Measurements from ENCODE around the gene RTP4. TPM values are rescaled to one million over a fixed set of nuclear protein-coding genes. Genes with fewer than 3 reads are reported as not detected.

The RTP4 gene, protein sequence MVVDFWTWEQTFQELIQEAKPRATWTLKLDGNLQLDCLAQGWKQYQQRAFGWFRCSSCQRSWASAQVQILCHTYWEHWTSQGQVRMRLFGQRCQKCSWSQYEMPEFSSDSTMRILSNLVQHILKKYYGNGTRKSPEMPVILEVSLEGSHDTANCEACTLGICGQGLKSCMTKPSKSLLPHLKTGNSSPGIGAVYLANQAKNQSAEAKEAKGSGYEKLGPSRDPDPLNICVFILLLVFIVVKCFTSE
- total RNA-seq, result 0.29 and 0.40 TPM in 2 replicates

DNA sequence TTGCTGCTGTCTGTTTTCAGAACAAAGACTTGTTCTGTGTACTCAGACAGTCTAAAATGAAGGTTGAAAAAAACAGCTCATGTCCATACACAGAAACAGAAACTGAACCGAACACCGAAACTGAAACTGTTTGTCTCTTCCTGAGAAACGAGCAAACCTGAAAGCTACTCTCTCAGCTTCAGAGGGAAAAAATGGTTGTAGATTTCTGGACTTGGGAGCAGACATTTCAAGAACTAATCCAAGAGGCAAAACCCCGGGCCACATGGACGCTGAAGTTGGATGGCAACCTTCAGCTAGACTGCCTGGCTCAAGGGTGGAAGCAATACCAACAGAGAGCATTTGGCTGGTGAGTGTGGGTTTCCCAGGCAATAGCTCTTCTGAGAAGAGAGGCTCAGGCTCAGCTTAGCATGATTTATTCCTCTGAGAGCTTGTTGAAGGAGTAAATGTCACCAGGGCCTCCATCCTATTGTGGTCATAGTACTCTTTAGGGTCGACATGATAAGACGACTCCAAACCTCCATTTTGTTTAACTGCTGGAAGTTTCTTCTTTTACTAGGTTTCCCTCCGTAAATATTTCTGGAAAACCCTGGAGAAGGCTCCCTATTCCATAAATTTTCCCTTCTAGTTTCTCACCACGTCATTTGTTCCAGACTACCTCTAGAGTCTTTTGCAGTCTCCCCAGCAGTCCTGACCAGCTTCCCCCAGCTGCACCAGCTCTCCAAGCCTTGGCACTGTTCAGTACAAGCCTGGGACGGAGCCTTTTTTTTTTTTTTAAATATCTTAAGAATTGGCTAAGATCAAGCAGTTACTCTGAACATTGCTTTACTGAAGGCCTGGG is at the start of gene RTP4:
TSS of gene RTP4 (plus strand) at position 135 of the 838 bp plus-strand sequence. CDS start at position 192, 57 bp downstream.
- no peak for DNase-seq (ENCODE audit: low read depth)
- TF ChIP-seq, protein P1, sequence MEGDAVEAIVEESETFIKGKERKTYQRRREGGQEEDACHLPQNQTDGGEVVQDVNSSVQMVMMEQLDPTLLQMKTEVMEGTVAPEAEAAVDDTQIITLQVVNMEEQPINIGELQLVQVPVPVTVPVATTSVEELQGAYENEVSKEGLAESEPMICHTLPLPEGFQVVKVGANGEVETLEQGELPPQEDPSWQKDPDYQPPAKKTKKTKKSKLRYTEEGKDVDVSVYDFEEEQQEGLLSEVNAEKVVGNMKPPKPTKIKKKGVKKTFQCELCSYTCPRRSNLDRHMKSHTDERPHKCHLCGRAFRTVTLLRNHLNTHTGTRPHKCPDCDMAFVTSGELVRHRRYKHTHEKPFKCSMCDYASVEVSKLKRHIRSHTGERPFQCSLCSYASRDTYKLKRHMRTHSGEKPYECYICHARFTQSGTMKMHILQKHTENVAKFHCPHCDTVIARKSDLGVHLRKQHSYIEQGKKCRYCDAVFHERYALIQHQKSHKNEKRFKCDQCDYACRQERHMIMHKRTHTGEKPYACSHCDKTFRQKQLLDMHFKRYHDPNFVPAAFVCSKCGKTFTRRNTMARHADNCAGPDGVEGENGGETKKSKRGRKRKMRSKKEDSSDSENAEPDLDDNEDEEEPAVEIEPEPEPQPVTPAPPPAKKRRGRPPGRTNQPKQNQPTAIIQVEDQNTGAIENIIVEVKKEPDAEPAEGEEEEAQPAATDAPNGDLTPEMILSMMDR (conservative IDR thresholded peaks at IDR 0.05; ENCODE audit: low read depth, low read length), result no peak
- H3K4me3 ChIP-seq (ENCODE audit: low read depth, low read length), result peak within 1 kb of the TSS; percentile 55

DNA sequence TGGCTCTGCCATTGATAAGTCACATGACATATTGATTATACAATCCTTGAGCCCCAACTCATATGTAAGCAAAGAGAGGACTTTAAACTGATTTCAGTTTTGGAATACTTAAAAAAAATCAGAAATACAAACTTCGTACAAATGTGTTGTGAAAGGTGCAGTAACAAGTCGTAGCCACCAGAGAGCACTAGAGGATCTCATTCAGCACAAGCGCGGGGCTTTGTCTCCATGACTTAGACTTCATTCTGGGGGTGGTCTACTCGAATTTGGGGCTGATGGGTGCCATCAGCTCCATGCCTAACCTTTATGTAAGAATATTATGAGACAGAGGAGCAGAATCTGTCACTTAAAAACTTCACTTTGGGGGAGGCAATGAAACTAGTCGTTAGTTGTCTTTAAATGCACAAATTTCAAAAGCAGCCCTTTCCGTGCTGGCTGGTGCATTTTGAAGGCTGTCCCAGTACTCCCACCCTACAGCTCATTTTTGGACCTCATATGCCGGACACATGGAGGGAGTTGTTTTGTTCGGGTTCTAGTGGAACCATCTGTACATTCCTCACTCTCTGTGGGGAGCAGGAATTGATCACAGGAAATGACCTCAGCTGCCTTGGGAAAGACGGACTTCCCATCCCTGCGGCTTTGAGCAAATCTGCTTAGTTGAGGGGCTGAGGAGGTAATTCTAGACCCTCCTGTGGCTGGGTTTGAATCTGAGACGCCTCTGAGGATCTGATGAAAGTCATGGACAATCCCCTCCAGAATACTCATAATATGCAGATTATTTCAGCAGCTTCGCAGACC is 49.2 kb upstream of the RTP4 start:
- no peak for DNase-seq (ENCODE audit: low read depth)
- peak overlapping the region; percentile 47 for H3K4me3 ChIP-seq (ENCODE audit: low read depth, low read length)
- TF ChIP-seq, protein P1 (conservative IDR thresholded peaks at IDR 0.05; ENCODE audit: low read depth, low read length), result peak; percentile 89

DNA sequence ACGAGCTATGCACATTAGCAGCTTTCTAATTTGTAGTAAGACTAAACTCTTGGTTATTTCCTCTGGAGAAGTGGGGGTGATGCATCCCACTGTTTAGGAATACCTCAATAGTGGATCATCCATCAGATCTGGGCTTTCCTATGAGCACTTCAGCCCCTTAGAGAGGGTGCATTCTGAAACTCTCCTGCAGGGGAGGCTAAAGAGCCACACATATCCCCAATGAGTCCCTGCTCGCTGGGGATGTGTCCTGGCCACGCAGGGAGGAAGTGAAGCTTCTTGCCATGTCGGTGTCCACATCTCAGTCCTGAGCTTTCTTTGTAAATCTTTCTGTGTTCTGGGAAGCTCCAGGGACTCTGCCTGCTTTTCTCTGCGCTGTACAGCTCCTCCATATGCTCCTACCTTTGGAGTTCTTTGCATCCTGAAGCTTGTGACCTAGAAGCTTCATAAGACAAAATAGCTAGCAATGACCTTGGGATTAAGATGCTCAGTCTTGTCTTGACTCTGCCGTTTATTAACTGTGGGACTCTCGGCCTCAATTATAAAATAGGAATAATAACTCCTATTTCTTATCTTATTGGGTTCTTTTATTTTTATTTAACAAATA is 48.4 kb upstream of the RTP4 start:
- TF ChIP-seq, protein P1 (conservative IDR thresholded peaks at IDR 0.05; ENCODE audit: low read depth, low read length), result peak; percentile 100
- H3K4me3 ChIP-seq (ENCODE audit: low read depth, low read length), result no peak overlapping the region
- no peak for DNase-seq (ENCODE audit: low read depth)

DNA sequence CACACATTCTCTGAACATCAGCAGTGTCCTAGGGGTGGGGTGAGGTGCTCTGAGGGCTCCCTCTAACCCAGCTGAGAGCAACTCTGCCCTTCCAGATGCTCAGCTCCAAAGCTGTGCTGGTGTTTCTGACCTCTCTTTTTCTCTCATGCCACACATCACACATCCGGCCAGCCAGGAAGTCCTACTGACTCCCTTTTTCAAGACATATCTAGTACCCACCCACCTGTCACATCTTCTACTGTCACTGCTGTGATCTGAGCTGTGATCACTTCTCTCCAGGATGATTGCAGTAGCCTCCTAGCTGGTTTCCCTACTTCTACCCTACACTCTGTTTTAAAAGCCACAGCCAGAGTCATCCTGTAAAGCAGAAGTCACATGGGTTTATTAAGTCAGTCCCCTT is 46.4 kb upstream of the RTP4 start:
- DNase-seq (ENCODE audit: low read depth), result no peak
- H3K4me3 ChIP-seq (ENCODE audit: low read depth, low read length), result no peak overlapping the region
- TF ChIP-seq, protein P1 (conservative IDR thresholded peaks at IDR 0.05; ENCODE audit: low read depth, low read length), result no peak

DNA sequence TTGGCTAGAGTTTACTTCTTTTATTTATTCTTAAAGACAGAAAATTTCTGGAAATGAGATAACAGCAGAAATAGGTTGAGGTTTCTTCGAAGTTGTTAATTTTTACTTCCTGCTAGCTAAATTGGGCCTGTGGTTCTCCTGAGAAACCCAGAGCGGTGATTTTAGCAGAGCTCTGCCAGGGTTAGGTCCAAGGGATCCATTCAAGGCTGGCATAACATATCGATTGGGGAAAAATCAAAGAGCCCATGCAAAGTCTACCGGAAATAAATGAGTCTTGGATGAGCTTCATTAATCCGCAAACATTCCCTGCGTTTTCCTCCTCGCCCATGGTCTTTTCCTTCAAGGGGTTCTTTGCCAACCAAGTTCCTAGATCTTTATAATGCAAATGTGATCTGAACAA is 45.9 kb upstream of the RTP4 start:
- H3K4me3 ChIP-seq (ENCODE audit: low read depth, low read length), result no peak overlapping the region
- DNase-seq (ENCODE audit: low read depth), result no peak
- TF ChIP-seq, protein P1 (conservative IDR thresholded peaks at IDR 0.05; ENCODE audit: low read depth, low read length), result no peak

DNA sequence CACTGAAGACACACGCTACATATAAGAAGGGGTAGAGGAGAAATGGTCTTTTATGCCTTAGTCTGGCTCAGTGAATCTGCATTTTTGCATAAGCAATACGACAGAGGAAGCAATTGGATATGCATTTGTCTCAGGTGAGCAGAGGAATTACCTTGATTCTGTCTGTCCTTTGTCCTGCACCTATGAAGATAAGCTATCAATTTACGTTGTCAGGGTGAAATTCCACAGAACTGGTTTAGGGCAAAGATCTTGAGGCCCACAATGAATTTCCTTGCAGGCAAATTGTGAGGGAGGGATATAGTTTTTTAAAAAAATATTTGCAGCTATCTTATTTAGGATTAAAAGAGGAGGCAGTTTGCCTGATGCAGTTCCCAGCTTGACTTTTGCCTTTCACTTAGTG is 45.1 kb upstream of the RTP4 start:
- TF ChIP-seq, protein P1 (conservative IDR thresholded peaks at IDR 0.05; ENCODE audit: low read depth, low read length), result no peak
- no peak overlapping the region for H3K4me3 ChIP-seq (ENCODE audit: low read depth, low read length)
- no peak for DNase-seq (ENCODE audit: low read depth)

Measured in epithelial cell of proximal tubule (primary cell).